Measurements from ENCODE around the gene CACNA1B.

The CACNA1B gene

DNA sequence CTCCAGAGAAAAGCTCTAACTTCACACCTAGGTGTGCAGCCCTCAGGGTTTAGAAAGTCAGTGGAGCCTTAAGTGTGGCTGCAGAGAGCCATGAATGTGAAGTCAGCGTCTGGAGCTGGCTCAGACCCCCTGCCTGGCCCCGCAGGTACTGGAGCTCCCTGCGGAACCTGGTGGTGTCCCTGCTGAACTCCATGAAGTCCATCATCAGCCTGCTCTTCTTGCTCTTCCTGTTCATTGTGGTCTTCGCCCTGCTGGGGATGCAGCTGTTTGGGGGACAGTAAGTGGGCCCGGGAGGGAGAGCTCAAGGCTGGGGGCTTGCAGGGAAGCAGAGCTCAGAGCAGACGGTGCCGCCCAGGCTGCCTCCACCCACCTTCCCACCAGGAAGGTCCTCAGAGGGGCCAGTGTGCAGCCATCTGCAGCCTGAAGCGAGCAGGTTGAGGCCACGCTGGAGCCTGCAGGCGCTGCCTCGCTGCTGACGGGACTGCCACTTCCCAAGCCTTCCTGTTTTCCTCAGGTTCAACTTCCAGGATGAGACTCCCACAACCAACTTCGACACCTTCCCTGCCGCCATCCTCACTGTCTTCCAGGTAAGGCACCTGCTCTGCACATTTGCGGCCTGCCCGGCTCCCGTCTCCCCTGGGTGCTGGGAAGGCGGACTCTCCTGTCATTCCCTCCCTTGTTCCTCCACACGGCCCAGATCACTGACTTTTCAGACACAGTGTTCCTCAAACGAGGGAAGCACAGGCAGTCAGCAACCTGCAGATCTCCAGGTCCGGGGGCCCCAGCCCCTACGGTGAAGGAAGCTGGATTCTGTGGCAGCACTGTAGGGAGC, 108.9 kb downstream of the CACNA1B start:
- no peak for DNase-seq (ENCODE audit: low spot score)

DNA sequence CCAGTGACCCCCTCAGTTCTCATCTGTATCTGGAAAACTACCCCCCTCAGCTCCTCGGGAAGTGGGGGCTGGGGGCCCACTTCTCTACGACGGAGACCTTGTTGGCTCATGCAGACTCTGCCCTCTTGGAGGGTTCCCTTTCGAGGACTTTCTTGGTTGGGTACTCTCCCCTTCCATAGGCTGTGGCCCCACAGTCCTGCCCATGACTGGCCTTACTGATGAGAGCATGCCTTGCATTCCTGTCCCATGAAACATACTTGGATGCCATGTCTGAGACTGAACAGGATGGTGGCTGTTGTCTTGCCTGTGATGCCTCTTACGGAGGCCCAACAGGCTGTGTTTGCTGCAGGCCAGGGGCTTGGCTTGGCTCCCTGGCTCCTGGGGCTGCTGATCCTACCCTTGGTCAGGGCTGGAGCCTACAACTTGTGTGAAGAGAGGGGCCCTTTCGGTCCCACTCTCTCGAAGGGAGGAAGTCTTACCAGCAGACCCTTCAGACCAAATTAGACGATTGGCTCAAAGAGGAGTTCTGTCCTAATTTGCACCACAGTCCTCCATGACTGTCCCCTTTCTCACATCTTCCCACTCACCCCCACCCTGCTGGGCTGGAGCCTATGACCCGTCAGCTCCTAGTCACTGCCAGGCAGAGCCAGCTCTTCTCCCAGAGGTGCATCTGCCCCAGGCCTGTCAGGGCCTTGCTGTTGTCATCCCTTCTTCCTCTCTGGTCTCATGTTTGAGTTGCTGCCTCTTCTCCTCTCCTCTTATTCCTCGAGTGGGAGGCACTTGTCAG, 109.9 kb downstream of the CACNA1B start:
- no peak for DNase-seq (ENCODE audit: low spot score)

DNA sequence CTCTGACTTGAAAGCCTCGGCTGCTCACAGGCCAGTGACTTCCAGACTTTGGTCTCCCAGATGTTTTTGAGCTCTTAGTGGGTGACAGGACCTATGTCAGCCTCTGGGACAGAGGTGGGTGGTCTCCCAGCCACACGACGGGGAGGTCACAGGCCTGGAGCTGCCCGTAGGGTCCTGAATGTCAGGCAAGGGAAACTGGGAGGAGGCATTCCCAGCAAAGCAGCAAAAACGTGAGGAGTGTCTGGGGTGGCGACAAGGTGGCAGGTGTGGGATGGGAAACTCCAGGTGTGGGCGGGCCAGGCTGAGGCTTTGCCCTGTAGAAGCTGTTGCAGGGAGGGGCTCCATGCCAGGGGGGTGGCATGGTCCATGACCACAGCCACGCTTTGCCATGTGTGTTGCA, 110.5 kb downstream of the CACNA1B start:
- DNase-seq (ENCODE audit: low spot score): no peak

DNA sequence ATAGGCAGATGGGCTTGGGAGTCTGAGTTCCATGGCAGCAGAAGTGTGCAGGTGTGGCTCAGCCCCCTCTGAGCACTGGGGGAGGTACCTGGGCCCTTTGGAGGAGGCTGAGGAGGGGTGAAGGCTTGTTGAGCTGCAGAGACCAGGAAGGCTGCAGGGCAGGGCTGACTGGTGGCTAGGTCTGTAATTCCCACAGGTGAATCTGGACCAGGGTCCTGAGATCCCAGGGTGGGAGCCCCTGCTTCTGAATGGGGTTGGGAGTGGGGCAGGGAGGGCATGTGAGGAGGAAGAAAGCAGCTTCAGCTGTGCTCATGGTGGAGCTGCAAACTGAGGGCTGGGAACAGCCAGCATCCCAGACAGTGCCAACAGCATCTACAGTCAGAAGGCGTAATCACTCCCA, 111.1 kb downstream of the CACNA1B start:
- no peak for DNase-seq (ENCODE audit: low spot score)

DNA sequence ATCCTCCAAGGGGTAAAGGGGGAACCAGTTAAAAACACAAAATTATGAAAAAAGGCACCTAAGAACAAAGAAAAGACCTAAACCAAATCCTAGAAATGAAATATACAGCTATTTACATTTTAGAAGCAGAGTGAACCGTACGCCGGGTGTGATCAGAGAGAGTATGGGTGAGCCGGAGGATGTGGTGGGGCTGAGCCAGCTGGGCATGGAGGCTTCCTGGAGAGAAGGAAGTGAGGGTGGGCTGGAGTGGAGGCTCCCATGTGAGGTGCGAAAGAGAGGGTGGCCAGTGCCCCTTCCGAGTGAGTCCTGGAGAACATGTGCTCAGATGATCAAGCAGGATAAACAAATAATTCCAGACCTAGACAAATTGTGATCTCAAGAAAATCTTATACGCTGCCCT, 111.6 kb downstream of the CACNA1B start:
- no peak for DNase-seq (ENCODE audit: low spot score)

DNA sequence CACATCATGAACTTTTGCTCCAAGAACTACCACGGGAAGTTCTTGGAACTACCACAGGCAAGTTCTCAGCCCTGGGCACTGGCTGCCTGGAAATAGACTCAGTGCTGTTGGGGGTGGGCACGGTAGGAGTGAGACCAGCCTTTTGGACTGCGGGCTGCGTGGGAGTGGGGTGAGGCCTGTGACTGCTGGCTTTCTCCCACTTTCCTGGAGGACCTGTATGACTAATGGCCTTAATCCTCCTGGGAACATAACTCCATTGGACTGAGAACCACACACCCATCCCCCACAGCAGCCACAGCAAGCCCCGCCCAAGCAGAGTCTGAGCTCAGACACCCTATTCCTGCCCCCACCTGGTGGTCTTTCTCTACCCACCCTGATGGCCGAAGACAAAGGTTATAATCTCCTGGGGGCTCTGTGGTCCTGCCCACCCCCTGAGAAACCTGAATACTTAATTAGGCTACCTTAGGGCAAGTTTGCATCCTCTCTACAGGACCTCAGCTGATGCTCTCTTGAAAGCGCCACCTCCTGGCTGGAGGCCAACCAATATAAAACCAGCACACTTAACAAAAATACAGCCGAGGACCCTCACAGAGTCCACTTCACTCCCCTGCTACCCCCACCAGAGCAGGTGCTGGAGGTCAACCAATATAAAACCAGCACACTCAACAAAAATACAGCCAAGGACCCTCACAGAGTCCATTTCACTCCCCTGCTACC, 112.6 kb downstream of the CACNA1B start:
- peak; percentile 2 for DNase-seq (ENCODE audit: low spot score)

DNA sequence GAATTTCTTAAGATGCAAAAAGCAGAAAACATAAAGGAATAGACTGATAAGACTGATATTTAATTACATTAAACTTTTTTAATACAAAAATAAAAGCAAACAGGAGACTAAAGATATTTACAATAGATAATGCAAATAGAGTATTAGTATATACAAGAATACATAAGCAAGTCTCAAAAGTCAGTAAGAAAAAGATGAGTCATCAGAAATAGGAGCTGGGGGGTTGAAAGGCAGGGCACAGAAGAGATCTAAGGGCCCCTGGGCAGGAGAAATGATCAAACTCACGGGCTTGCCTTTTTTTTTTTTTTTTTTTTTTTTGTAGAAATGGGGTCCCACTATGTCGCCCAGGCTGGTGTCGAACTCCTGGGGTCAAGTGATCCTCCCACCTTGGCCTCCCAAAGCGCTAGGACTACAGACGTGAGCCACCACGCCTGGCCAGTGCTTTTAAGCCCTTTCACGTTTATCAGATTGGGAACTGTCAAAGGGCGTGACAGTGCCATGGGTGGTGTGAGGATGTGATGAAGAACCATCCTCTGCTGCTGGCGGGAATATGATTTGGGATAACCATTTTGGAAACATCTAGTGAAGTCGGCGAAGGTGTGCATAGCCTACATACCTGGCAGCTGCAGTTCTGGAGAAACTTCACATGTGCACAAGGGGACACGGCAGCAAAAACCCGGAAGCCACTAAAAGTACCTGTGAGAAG, 126.1 kb downstream of the CACNA1B start:
- DNase-seq (ENCODE audit: low spot score): no peak

DNA sequence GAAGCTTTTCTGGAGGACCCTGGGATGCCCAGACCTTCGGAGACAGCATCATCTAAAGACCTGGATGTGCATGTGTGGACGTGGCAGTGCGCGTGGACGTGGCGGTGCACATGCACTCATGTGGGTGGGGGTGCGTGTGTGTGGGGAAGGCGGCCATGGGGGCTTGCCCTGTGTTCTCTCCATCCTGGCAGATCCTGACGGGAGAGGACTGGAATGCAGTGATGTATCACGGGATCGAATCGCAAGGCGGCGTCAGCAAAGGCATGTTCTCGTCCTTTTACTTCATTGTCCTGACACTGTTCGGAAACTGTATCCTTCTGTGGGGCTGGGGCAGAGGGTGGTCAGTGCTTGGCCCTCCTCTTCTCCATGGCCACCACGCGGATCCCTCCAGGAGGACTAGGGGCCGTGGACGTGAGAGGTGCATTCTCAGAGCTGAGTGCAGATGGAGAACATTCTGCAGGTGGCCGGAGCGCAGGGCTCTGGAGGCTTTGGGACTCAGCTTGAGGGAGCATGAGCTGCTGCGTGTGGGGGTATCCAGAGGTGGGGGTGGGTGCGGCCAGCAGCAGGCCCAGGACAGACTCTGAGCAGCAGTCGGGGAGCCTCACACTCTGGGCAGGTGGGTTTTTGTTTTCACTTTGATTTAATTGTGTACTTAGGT, 129.1 kb downstream of the CACNA1B start:
- no peak for DNase-seq (ENCODE audit: low spot score)

DNA sequence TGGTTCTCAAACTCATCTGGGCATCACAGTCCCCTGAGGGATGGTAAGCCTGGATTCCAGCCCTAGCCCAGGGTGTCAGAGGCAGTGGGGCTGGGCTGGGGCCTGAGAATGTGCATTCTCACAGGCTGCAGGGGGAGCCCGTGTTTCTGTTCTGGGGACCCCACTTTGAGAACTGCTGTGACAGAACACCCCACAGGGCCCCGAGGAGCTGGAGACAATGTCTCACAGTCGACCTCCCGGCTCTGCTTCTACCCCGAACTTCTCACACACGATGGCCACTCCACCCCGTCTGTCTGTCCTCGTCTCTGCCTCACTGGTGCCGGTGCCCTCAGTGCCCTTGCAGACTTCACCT, 130.0 kb downstream of the CACNA1B start:
- DNase-seq (ENCODE audit: low spot score): no peak

DNA sequence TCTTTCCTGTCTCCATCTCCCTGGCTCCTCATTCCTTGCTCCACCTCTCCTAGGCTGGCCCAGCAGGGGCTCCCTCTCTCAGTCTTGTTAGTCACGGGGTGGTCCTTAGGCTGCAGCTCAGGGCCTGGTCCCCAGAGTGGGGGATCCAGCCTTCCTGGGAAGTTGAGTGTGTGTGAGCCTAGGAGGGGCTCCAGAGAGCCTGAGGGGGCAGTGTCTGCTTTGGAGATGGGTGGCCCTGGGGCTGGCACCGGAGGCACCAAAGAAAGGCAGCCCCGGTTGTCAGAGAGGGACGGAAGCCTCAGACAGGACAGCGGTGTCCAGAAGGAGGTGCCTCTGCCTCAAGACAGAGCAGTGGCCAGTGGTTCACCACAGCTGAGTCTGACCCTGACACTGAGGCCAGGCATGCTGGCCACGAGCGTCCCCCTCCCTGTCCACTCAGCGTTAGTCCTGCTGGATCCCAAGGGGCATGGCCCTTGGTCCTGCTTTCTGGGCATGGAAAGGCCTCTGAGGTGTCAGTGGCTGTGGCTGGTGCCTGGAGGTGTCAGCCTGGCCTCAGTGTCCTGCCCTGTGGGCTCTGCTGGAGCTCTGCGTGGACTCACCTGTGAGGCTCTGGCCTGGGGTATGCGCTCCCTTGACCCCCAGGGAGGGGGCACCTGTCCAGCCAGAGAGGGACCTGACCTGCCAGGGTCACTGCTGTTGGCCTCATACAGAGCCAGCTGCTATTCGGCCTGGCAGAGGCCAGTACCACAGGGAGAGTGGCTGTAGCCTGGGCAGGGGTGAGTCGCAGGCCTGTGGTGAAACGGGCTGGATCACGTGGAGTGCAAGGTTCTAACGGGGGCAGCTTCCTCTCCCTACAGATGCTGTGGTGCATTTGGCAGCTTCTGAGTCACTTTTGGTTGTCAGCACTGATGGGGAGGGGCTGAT, 130.6 kb downstream of the CACNA1B start:
- DNase-seq (ENCODE audit: low spot score): no peak

DNA sequence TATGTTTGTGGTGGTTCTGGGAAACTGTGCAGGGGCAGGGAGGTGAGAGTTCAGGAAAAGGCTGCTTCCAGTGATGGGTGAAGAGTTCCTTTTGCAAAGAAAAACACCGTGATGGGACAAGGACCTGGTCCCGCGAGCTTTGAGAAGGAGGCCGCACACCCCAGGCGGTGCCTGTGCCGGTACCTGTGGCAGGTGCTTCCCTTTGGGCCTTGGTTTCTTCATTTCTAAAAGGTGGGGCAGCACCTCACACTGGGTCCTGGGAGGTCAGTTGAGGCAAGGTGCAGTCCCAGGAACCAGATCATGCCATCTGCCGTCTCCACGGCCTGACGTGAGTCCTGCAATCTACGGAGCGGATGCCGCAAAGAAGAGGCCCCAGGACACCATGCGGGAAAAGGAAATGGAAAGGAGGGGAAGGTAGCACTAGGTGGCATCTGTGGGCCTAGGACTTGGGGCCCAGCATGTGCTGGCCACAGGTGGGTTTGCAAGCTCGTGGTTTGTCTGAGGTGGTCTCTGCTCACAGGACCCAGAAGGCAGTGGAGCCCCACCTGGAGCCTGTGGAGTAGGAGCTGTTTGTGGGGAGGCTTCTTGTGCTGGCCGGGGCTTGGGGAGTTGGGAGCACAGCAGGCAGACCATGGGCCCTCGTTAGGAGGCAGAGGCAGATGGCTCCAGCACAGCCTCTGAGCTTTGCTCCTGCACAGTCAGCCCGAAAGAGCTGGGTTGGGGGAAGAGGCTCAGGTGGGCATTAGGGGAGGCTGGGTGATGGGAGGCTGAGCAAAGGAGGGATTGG, 131.6 kb downstream of the CACNA1B start:
- DNase-seq (ENCODE audit: low spot score): no peak

DNA sequence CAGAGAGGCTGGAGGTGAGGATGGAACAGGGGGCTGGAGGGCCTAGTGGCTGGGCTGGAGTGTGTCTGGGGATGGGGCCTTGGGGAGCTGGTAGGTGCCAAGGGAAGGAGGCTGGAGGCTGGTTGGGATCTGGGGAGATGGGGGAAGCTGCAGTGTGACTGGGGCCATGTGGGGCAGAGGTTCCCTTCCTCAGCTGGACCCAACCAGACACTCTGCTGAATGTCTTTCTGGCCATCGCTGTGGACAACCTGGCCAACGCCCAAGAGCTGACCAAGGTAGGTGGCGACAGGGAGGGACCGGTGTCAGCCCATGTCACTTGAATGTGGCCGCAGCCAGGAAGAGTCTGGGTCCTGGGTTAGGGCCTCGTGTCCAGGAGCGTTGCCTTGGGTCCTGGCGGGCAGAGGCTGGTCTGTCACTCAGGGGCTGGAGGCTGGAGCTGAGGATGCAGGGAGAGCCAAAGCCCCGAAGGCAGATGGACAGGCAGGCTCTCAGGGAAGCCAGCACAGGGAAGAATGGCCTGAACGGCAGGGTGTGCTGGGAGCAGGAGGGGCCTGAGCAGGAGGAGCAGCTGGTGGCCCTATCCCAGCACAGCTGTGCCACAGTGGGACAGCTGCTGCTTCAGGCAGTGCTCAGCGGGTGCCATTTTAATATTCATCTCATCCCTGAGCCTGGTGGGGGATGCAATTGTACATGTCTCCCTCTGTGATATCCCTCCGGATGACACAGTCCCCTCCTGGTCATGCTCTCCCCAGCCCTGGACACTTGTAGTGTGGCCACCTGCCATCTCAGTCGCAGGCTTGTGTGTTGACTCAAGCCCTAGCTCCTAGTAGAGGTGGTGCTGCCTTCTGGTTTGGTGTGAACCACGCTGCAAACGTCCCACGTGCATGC, 132.5 kb downstream of the CACNA1B start:
- DNase-seq (ENCODE audit: low spot score): no peak

DNA sequence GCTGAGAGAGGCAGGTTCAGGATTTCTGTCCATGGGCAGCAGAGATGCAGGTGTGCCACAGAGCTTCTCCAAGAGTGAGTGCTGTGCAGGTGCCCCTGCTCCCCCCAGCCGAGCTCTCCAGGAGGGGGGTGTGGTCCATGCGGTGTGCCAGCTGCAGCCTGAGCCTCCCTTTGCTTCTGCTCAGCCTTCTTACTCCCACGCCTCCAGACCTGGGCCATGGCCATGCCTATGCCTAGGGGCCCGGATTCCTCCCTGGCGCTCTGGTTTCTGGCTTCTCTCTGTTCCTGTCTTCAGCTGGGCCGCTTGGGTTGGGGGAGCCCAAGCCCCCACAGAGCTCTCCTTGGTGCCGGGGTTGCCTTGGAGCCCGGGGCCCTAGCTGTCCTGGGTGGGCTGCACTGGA, 133.3 kb downstream of the CACNA1B start:
- DNase-seq (ENCODE audit: low spot score): no peak

DNA sequence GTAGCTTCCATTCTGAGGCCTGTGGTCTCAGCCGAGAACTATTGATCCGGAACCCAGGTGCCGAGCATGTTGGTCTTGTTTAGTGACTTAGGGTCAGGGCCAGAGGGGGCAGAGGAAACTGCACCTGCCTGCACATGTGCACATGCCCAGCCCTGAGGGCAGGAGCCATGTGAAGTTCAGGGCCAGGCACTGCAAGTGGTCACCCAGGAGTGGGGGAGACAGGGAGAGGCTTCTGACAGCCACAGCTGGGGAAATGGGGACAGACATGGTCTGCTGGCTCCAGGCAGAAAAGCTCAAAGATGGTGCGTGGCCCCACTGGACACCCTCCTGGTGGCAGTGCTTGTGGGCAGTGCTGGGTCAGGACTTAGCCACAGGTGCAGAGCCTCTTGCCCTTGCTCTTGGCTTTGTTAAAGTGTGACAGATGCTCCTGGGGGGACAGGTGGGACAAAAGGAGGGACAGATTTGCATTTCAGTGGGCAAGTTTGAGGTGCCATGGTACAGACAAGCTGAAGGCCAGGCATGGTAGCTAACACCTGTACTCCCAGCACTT, 134.4 kb downstream of the CACNA1B start:
- no peak for DNase-seq (ENCODE audit: low spot score)

DNA sequence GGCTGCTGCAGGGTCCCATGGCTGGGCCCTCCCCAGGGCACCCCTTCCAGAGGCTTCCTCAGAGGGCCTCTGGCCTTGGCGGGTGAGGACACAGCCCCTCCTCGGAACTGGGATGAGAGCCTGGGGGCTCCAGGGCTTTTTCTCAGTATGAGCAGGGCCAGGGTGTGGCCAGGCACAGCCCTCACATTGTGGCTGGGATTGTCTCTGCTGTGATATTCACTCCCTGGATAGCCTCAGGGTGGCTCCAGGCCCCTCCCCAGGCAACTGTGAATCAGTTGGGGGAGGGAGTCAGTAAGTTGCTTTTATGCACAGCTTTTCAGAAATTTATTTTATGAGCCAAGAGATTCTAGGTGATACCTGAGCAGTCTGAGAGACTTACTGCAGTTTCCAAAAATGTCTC, 135.7 kb downstream of the CACNA1B start:
- DNase-seq (ENCODE audit: low spot score): no peak

DNA sequence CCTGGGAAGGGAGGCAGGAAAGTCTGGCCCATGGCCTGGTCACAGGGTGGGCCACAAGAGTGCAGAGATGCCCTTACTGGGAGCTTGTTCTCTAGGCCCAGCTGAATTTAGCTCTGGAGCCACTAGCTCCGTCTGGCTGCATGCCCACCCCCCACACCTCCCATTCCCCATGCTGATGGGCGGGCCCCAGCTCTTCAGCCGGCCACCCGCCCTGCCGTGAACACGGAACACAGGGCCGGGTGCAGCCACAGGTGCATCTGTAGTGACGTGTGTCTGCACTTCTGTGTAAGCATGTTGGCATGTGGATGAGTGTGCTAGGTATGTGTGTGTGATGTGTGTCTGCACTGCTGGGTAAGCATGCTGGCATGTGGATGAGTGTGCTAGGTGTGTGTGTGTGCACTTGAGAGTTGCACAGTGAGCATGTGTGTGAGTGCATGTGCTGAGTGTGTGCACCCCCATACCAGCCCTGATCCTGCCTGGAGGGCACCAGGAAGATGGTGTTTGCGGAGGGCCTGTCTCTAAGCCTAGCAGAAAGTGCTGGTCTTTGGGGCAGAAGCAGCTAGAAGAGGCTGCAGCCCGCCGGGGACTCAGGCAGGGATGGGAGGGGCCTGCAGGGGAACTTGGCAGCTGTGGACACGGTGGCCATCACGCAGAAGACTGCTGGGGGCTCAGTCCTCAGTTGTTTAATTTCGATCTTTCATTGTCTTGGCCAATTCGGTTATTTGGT, 136.4 kb downstream of the CACNA1B start:
- no peak for DNase-seq (ENCODE audit: low spot score)

DNA sequence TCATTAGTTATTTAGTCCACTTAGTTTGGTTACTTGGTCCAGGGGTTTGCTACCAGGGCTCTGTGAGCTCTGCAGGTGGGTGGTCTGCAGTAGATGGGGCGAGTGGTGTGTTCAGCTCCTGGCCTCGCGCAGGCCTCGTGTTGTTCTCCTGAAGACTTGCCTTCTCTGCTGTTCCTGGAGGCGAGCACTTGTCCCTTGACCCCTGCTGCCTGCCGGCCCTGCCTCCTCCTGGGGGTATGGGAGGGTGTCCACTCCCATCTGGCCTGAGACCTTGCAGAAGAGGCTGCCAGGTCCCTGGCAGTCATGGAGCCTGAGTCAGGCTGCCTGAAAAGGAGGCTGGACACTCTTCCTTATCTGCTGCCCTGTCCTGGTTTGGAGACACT, 137.0 kb downstream of the CACNA1B start:
- no peak for DNase-seq (ENCODE audit: low spot score)

Measured in LoVo (cell line).